Measurements from ENCODE around the gene SH3BGRL2.

DNA sequence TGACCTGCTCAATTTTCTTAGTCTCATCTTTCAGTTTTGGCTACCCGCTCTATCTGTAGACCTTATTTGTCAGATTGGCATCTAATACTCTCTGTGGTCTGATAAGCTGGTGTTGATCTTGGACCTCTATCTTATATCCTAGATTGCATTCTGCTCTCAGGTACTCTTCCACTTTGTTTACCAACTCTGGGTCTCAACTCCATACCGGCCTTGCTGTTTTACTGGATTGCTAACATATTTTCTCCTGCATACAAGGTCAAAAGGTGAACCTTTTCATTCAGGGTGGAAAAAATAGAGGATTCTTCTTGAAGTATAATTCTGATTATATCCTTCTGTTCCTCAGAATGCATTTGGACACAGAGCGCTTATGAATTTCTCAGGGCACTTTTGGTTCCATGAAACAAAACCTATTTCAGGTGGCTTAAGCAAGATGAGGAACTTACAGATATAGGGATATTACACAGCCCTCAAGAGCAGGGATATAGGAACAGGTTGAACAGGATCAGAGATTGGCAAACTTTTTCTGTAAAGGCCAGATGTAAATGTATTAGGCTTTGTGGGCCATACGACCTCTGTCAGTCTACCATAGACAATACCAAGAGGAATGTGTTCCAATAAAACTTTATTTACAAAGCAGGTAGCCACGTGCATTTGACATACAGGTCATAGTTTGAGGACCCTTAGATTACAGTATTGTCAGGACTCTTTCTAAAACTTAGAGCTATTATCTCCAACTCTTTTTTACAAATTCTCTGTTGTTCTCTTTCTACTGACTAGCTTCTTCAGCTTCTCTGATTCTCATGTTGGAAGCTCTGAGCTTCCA lies 2.5 kb upstream of the SH3BGRL2 start:
- TF ChIP-seq, protein P1, sequence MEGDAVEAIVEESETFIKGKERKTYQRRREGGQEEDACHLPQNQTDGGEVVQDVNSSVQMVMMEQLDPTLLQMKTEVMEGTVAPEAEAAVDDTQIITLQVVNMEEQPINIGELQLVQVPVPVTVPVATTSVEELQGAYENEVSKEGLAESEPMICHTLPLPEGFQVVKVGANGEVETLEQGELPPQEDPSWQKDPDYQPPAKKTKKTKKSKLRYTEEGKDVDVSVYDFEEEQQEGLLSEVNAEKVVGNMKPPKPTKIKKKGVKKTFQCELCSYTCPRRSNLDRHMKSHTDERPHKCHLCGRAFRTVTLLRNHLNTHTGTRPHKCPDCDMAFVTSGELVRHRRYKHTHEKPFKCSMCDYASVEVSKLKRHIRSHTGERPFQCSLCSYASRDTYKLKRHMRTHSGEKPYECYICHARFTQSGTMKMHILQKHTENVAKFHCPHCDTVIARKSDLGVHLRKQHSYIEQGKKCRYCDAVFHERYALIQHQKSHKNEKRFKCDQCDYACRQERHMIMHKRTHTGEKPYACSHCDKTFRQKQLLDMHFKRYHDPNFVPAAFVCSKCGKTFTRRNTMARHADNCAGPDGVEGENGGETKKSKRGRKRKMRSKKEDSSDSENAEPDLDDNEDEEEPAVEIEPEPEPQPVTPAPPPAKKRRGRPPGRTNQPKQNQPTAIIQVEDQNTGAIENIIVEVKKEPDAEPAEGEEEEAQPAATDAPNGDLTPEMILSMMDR (conservative IDR thresholded peaks at IDR 0.05) = no peak
- no peak for TF ChIP-seq EZH2 (IDR thresholded peaks at IDR 0.05; ENCODE audit: low read depth)
